GM18867 (cell line): ENCODE results near the gene SLC26A2.

ENCODE experiments used
- ATAC-seq: cut with Tn5 transposase; IDR thresholded peaks from one replicate; pipeline ENCODE4 v1.9.1; 2021; ENCODE audit warnings: mild to moderate bottlenecking, moderate library complexity; ENCODE audit not compliant: unreplicated experiment

The SLC26A2 gene

DNA sequence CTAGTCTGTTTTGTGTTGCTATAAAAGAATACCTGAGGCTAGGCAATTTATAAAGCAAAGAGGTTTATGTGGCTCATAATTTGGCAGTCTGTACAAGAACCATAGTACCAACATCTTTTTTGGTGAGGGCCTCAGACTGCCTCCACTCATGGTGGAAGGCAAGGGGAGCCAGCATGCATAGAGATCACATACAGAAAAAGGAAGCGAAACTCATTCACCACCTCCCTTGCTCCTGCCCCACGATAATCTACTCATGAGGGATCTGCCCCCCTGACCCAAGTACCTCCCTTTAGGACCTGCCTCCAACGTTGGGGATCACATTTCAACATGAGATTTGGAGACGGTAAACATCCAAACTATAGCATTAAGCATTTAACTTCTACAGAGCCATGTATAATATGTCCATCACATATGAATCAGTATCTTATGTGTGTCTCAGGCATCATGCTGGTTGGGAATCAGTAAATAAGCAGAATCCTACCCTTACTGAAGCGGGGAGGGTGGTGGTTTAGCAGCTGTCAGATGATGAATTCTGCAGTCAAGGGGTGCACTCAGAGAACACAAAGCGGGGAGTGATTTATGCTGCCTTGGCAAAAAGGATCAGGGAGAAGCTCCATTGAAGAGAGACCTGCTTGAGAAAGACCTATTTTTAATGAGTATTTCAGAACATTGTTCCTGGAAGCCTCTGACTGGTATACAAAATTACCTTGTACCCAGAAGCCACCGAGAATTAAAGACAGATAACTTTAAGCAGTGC is 74.8 kb downstream of the SLC26A2 start:
- ATAC-seq = peak; percentile 95

DNA sequence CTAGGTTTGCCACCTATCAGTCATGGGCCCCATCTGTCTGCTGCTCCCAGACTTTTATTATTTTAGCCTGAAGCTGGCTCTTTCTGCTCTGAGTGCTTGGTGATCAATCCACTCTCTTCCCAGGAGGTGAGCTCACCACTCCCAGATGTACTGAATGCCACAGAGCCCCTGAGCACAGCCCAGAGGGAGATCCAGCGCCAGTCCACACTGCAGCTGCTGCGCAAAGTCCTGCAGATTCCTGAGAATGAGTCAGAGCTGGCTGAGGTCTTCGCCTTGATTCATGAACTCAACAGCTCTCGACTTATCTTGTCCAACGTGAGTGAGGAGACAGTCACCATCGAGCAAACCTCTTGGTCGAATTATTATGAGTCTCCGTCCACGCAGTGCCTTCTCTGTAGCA is 76.0 kb downstream of the SLC26A2 start:
- ATAC-seq = no peak
